ENCODE measurements around the gene CPA1.

DNA sequence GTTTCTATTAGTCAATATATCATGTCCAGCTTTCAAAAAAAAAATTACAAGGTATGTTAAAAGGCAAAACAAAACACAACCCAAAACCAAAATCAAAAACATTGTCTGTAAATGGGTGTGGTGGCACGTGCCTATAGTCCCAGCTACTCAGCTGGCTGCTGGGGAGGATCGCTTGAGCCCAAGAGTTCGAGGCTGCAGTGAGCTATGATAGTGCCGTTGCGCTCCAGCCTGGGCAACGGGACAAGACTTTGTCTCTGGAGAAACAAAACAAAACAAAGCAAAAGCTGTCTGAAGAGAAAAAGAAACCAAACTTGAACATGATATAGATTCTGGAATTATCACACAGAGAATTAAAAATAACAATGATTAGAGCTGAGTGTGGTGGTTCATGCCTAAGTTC lies 46.0 kb upstream of the CPA1 start:
- TF ChIP-seq, protein P1, sequence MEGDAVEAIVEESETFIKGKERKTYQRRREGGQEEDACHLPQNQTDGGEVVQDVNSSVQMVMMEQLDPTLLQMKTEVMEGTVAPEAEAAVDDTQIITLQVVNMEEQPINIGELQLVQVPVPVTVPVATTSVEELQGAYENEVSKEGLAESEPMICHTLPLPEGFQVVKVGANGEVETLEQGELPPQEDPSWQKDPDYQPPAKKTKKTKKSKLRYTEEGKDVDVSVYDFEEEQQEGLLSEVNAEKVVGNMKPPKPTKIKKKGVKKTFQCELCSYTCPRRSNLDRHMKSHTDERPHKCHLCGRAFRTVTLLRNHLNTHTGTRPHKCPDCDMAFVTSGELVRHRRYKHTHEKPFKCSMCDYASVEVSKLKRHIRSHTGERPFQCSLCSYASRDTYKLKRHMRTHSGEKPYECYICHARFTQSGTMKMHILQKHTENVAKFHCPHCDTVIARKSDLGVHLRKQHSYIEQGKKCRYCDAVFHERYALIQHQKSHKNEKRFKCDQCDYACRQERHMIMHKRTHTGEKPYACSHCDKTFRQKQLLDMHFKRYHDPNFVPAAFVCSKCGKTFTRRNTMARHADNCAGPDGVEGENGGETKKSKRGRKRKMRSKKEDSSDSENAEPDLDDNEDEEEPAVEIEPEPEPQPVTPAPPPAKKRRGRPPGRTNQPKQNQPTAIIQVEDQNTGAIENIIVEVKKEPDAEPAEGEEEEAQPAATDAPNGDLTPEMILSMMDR (IDR thresholded peaks at IDR 0.05) = no peak
- no peak for TF ChIP-seq POLR2A (IDR thresholded peaks at IDR 0.05)

Data from esophagus squamous epithelium (tissue), 4 donors.